Activated CD4-positive, alpha-beta T cell treated with anti-CD3 and anti-CD28 coated beads, Interleukin-10, Interleukin-2, amounts not matched to agents 100 ng/mL and 50 ng/mL, durations not matched to agents 16 hours and 8 hours (primary cell): ENCODE results near the gene PDE4D.
A peak's percentile ranks its signal among the peaks of the same experiment; 100 is the strongest.

Experiments used
- DNase-seq: peaks from one replicate; pipeline ENCODE4 v3.0.0-alpha.2; 2020

The PDE4D gene

GRCh38 chr5:58932057-58932612 is 961.4 kb downstream of the PDE4D start:
- no peak for DNase-seq

DNA sequence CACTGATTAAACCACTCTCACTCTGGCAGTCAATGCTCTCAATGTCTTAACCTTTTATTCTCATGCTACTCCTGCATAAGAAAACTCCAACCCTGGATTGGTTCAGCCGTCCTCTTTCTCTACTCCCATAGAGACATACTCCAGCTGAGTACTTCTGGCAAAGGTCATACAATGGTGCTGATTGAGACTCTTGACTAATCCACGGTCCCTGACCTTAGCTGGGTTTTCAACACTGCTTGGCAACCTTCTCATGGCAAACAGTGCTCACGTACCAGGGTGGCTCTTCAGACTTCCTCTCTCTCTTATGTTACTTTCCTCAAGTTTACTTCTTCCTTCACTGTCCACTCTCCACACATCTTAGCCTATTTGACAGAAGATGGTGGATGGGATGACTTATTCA is 963.0 kb downstream of the PDE4D start:
- DNase-seq = no peak

DNA sequence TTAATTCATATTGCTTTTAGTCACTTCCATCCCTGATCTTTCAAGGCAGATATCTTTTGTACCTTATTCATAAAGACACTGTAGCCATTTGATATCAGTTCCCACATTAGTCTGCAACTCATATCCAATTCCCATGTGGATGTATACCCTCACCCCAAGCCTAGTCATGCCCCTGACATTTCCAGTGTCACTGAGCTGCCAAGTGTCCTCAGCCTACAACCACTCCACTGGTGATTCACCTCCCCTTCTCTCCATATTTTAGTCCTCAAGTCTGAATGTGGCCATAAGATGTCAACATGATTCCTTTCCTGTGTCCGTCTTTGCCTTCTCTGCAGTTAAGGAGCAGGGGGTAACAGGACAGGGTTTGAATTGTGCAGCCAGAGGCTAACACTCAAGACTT is 963.8 kb downstream of the PDE4D start:
- DNase-seq = no peak

GRCh38 chr5:58927938-58928337 is 965.6 kb downstream of the PDE4D start:
- no peak for DNase-seq

DNA sequence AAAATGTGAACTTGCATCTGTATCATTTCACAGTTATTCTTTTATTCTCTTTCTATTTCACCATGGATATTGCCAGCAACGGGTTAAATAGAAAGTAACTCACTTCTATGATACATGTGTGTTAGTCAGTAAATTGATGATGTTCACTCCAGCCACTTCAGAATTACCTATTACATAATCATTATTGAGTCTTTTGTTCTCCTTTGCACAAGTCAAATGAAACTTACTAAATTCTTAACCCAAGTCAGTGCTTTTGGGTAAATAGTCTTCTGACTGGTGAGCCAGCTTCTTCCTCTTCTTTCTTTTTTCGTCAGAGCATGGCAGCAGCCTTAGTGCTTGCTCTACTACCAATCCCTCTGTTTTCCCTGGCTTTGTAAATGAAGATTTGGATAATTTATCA is 966.3 kb downstream of the PDE4D start:
- DNase-seq = peak; percentile 38

DNA sequence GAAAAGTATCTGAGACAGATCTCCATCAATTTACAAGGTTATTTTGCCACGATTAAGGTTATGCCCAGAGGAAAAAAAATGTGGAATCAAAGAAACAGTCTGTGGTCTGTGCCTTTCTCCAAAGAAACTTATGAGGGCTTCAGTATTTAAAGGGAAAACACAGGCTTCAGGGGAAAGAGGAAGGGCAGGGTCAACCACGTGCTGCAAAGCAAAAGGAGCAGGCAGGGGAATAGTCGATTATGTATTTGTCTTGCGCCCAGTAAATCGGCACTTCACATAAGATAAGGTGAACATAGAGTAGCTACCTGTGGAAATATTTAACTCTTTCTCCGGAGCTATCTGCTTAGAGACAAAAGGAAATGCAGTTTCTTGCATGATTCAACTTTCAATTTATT is 967.0 kb downstream of the PDE4D start:
- no peak for DNase-seq

DNA sequence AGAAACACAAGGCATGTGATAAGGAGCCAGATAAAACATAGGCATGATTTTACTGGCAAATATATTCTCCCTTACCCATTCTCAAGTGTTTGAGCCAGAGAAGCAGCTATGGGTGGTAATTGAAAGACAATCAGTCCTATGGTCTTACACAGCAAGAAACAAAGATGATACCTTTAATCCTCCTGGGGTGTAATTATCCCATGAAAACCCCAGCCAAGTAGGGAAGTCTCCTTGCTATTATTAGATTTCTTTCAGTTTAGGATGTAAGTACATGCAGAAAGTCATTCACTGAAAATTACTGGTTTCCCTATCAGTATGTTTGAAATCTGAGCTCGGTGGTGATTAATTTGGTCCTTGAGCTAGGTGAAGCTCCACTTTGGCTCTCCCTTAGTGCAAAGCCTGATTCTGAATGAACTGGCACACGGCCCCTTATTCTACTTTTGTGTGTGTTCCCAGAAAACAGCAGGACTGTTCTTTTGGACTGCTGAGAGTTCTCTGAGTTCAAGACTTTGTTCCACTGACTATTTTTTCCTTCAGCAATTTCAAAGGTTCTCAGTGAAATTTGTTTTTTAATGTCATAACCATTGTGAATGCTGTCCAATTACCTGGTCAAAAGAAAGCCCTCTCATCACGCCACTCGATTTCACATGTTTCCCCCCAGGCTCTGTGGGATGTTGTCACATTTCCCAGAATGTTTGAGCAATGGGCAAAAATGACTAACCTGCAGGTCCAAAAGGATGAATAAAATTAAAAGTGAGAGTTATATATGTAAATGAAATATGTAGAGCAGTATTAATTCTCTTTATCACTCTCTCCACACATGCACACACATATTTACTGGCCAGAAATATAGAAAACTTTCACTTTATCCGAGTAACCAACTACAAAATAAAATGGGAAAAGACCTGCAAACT is 967.6 kb downstream of the PDE4D start:
- peak; percentile 63 for DNase-seq

DNA sequence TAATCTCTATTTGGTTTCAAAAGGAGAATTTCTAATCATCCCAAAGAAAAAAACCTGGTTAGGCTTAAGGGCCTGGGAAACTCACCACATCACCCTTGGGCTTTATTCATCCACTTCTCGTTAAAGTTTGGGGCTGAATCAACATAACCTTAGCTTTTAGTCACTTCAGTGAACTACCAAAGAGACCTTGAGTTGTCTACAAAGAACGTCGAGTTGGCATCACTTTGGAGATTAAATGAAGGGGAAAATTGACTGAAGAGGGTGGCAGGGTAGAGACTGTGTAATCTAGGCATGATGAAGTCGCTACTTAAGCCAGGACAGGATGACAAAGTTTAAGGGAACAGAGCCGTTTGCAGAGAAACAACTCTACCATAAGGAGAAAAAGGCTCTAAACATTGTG is 969.2 kb downstream of the PDE4D start:
- no peak for DNase-seq

DNA sequence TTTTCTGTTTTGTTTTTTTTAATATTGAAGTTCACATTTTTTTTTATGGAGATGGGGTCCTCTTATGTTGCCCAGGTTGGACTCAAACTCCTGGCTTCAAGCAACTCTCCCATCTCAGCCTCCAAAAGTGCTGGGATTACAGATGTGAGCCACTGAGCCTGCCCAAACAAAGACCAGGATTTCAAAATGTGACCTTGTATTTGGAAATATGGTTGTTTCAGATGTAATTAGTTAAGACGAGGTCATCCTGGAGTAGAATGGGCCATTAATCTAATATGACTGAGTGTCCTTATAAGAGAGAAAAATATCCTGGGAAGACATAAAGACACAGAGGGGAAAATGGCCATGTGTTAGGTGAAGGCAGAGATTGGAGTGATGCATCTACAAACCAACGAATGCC is 970.2 kb downstream of the PDE4D start:
- no peak for DNase-seq

- DNase-seq = no peak
Measured at GRCh38 chr5:58922461-58923171, 970.9 kb downstream of the PDE4D start.

- no peak for DNase-seq
Measured at GRCh38 chr5:58921159-58921558, 972.4 kb downstream of the PDE4D start.

DNA sequence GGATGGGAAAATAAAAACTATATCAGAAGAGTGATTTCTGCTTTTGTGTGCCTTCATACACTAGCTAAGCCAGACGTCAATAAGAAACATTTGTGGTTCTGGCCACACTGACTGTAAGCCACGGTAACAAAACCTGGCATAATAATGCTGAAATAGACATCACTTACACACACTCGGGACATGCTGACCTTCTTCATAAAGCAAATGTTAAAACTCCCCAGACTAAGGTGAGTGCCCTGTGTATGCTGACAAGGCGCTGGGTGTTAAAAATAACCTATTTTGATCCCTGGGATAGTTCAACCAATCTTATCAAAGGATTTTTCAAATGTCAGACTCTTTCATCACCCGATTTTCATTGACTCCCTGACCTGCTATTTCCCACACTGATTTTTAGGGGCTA is 973.7 kb downstream of the PDE4D start:
- no peak for DNase-seq
